ENCODE results near the gene ARRB1. TPM values are rescaled to one million over a fixed set of nuclear protein-coding genes. Genes with fewer than 3 reads are reported as not detected.
"Not testable (repeated sequence)": the region's sequence is repeated elsewhere in the genome, so short reads cannot be mapped to it uniquely, and the experiment has no call there.

ARRB1 gene
- total and polyA plus RNA-seq, 4 experiments from 2014 or later, result 6.6 to 47.5 (median 26.4) TPM

DNA sequence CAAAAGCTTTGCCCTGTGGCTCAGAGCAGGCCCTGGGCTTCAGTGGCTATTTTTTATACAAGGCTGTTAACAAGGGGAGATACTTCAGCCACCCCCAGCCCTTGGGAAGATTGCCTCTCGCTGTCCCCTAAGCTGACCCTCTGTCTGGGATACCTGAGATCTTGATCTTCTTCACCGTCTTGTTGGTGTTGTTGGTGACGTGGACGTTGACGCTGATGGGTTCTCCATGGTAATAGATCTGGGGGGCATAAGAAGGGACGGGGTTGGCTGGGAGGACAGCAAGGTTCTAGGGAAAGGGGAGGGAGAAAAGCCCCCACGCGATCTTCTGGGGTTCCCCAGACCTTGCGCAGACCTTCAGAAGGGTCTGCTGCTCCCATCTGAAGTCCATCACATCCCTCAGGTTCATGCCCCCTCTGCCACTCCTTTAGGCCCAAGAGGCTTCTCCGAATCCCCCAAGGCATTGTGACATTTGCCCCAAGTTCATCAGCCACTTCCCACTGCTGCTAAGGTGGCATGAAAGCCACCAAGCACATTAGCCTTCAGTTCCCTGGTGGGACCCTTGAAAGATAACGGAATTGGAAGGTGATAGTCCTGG is 74.2 kb downstream of the ARRB1 start:
- Histone ChIP-seq H3K27ac (ENCODE audit: low read depth, low read length) (peak overlapping the region; percentile 56), H3K4me3 (ENCODE audit: low read length in 2 of 2) (no peak overlapping the region), H3K27me3 (ENCODE audit: insufficient read depth, low read length) (no peaks in the 10 kb centered on the region), H3K4me1 (ENCODE audit: insufficient read depth, low read length) (peaks cover 65% of the 10 kb centered on the region), H3K36me3 (ENCODE audit: insufficient read depth, low read length) (peaks cover 23% of the 10 kb centered on the region), H3K9me3 (ENCODE audit: control insufficient read depth in 1 of 2, low read length in 2 of 2) (no peaks in the 10 kb centered on the region)
- ChIA-PET CTCF (ENCODE audit: partially characterized antibody) (interaction anchor here (0.9 to 17.0 kb wide), 13 partner anchors 15 to 168 kb away, joined by 3 to 614 read pairs (median 10); partner anchors contain the start of gene TPBGL), POLR2A (ENCODE audit: partially characterized antibody) (interaction anchor here (2.3 to 9.1 kb wide), 10 partner anchors 14 to 284 kb away, joined by 13 to 118 read pairs (median 28); partner anchors contain the start of genes ARRB1, RPS3, SERPINH1 and TPBGL)
- peak overlapping the region; percentile 92 to 99 (median 97) for H3K27ac Mint-ChIP-seq
- intact Hi-C loops (cut with micrococcal nuclease), result loop anchor here (5.0 kb wide), 1 partner anchor 35 kb away; the partner anchor contains the start of gene TPBGL
- peak overlapping the region in 6 of 8 donors; percentile 10 to 50 (median 26) for H3K4me3 Mint-ChIP-seq
- H3K27me3 Mint-ChIP-seq, result no peaks in the 10 kb centered on the region
- H3K36me3 Mint-ChIP-seq, result peaks cover 24 to 54% of the 10 kb centered on the region in 2 donors
- H3K4me1 Mint-ChIP-seq, result peaks cover 42 to 72% (median 58%) of the 10 kb centered on the region in 4 donors
- H3K9me3 Mint-ChIP-seq, result peaks cover 0 to 1% (median 0%) of the 10 kb centered on the region in 8 donors
- DNase-seq, result no peak

DNA sequence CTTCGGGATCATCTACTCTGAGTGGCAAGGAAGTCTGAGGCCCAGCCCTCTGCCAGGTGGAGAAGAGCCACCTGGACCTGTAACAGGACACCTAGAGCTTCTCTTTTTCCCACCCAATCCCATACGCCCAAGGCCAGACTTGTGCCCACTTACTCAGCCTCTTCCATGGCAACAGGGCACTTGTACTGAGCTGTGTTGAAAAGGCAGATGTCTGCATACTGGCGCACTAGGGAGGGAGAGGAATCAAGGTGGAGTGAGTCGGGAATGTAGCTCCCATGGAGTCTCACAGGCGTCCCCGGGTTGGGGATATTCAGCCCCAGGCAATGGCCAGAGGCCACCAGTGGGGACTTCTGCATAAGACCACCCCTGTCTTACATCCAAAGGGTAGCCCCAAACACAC is 74.8 kb downstream of the ARRB1 start:
- Mint-ChIP-seq H3K4me1 (peaks cover 42 to 74% (median 59%) of the 10 kb centered on the region in 4 donors), H3K4me3 (peak overlapping the region in 6 of 8 donors; percentile 3 to 88 (median 76)), H3K36me3 (peaks cover 27 to 48% of the 10 kb centered on the region in 2 donors), H3K9me3 (peaks cover 0 to 1% (median 0%) of the 10 kb centered on the region in 8 donors), H3K27ac (peak overlapping the region; percentile 92 to 99 (median 97)), H3K27me3 (no peaks in the 10 kb centered on the region)
- peak overlapping the region; percentile 8 to 17 for H3K4me3 ChIP-seq (ENCODE audit: low read length in 2 of 2)
- ChIA-PET POLR2A (ENCODE audit: partially characterized antibody) (interaction anchor here (0.8 to 9.1 kb wide), 16 partner anchors 9 to 328 kb away, joined by 3 to 118 read pairs (median 14); partner anchors contain the start of genes ARRB1, GDPD5, RPS3 and SERPINH1), CTCF (ENCODE audit: partially characterized antibody) (interaction anchor here (0.9 to 17.0 kb wide), 18 partner anchors 12 to 256 kb away, joined by 3 to 614 read pairs (median 6); partner anchors contain the start of gene TPBGL)
- peaks cover 66% of the 10 kb centered on the region for H3K4me1 ChIP-seq (ENCODE audit: insufficient read depth, low read length)
- intact Hi-C loops (cut with micrococcal nuclease), result loop anchor here (5.0 kb wide), 1 partner anchor 34 kb away; the partner anchor contains the start of gene TPBGL
- H3K27me3 ChIP-seq (ENCODE audit: insufficient read depth, low read length), result no peaks in the 10 kb centered on the region
- H3K9me3 ChIP-seq (ENCODE audit: control insufficient read depth in 1 of 2, low read length in 2 of 2), result no peaks in the 10 kb centered on the region
- peak overlapping the region; percentile 56 for H3K27ac ChIP-seq (ENCODE audit: low read depth, low read length)
- peaks cover 21% of the 10 kb centered on the region for H3K36me3 ChIP-seq (ENCODE audit: insufficient read depth, low read length)
- DNase-seq, result no peak

DNA sequence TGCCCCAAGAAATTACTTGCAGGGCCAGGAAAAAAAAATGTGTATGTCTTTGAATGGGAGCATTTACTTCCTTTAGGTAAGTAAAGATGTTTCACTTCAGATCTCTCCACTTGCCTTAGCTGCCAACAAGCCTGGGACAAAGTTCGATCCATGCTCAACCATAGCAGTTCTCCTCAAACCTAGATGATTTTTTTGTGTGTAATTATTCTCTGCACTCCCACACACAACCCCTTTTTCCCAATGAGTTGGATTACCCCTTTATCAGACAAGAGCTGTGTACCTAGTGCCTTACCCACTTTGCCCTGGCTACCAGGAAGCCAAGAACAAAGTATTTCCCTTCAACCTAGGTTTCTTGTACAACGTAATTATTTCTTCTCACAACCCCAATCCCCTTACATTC is 75.3 kb downstream of the ARRB1 start:
- peak overlapping the region in 7 of 8 donors; percentile 59 to 88 (median 85) for H3K4me3 Mint-ChIP-seq
- H3K27me3 ChIP-seq (ENCODE audit: insufficient read depth, low read length), result no peaks in the 10 kb centered on the region
- H3K36me3 Mint-ChIP-seq, result peaks cover 27 to 48% of the 10 kb centered on the region in 2 donors
- peaks cover 71% of the 10 kb centered on the region for H3K4me1 ChIP-seq (ENCODE audit: insufficient read depth, low read length)
- peaks cover 18% of the 10 kb centered on the region for H3K36me3 ChIP-seq (ENCODE audit: insufficient read depth, low read length)
- H3K9me3 Mint-ChIP-seq, result peaks cover 0 to 1% (median 0%) of the 10 kb centered on the region in 8 donors
- no peaks in the 10 kb centered on the region for H3K27me3 Mint-ChIP-seq
- no peak for DNase-seq
- CTCF ChIA-PET (ENCODE audit: partially characterized antibody), result interaction anchor here (0.9 to 17.0 kb wide), 19 partner anchors 12 to 257 kb away, joined by 3 to 614 read pairs (median 6); partner anchors contain the start of gene TPBGL
- intact Hi-C loops (cut with micrococcal nuclease), result loop anchor here (5.0 kb wide), 1 partner anchor 34 kb away; the partner anchor contains the start of gene TPBGL
- POLR2A ChIA-PET (ENCODE audit: partially characterized antibody), result interaction anchor here (0.8 to 9.1 kb wide), 19 partner anchors 9 to 327 kb away, joined by 3 to 118 read pairs (median 13); partner anchors contain the start of genes ARRB1, GDPD5, RPS3 and SERPINH1
- peak overlapping the region; percentile 56 for H3K27ac ChIP-seq (ENCODE audit: low read depth, low read length)
- no peaks in the 10 kb centered on the region for H3K9me3 ChIP-seq (ENCODE audit: control insufficient read depth in 1 of 2, low read length in 2 of 2)
- H3K27ac Mint-ChIP-seq, result peak overlapping the region; percentile 92 to 99 (median 97)
- H3K4me3 ChIP-seq (ENCODE audit: low read length in 2 of 2), result peak overlapping the region in 1 of 2 donors; percentile 17
- peaks cover 43 to 79% (median 62%) of the 10 kb centered on the region in 4 donors for H3K4me1 Mint-ChIP-seq

DNA sequence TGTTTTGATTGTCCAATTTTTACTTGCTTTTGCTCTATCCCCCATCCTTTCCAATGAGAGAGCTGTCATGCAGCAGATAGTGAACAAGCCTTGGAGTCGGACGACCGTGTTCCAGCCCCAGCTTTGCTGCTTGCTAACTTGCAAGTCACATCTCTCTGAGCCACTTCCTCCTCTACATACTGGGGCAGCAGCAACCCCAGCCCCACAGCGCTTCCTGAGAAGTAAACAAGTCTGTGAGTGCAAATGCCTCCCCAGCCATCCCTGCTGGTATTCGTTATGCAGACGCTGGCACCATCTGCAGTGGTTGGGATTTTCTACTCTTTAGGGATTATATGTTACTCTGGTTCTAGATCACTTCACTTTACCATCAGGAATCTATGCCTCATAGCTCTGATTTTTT is 75.9 kb downstream of the ARRB1 start:
- Histone ChIP-seq H3K9me3 (ENCODE audit: control insufficient read depth in 1 of 2, low read length in 2 of 2) (no peaks in the 10 kb centered on the region), H3K4me1 (ENCODE audit: insufficient read depth, low read length) (peaks cover 72% of the 10 kb centered on the region), H3K27me3 (ENCODE audit: insufficient read depth, low read length) (no peaks in the 10 kb centered on the region), H3K36me3 (ENCODE audit: insufficient read depth, low read length) (peaks cover 18% of the 10 kb centered on the region), H3K27ac (ENCODE audit: low read depth, low read length) (peak overlapping the region; percentile 56), H3K4me3 (ENCODE audit: low read length in 2 of 2) (no peak overlapping the region)
- ChIA-PET POLR2A (ENCODE audit: partially characterized antibody) (interaction anchor here (0.6 to 9.1 kb wide), 22 partner anchors 10 to 327 kb away, joined by 3 to 118 read pairs (median 12); partner anchors contain the start of genes ARRB1, GDPD5, NEU3 and RPS3), CTCF (ENCODE audit: partially characterized antibody) (interaction anchor here (0.9 to 17.0 kb wide), 19 partner anchors 10 to 256 kb away, joined by 3 to 614 read pairs (median 7); partner anchors contain the start of gene TPBGL)
- DNase-seq, result peak; percentile 70 to 79 (median 75)
- peaks cover 27 to 49% of the 10 kb centered on the region in 2 donors for H3K36me3 Mint-ChIP-seq
- H3K4me1 Mint-ChIP-seq, result peaks cover 46 to 81% (median 64%) of the 10 kb centered on the region in 4 donors
- peak overlapping the region; percentile 92 to 99 (median 97) for H3K27ac Mint-ChIP-seq
- peak overlapping the region; percentile 83 to 90 (median 86) for H3K4me3 Mint-ChIP-seq
- no peaks in the 10 kb centered on the region for H3K27me3 Mint-ChIP-seq
- intact Hi-C loops (cut with micrococcal nuclease), result loop anchor here (1.0 to 5.0 kb wide), 3 partner anchors 33 to 257 kb away; partner anchors contain the start of gene TPBGL
- H3K9me3 Mint-ChIP-seq, result peaks cover 0 to 1% (median 0%) of the 10 kb centered on the region in 8 donors

DNA sequence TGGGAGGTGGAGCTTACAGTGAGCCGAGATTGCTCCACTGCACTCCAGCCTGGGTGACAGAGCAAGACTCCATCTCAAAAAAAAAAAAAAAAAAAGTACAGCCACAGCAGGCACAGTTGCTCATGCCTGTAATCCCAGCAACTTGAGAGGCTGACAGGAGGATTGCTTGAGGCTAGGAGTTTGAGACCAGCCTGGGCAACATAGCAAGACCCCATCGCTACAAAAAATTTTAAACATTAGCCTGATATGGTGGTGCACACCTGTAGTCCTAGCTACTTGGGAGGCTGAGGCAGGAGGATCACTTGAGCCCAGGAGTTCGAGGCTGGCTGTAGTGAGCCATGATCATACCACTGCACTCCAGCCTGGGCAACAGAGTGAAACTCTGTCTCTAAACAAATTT is 76.7 kb downstream of the ARRB1 start:
- not testable (repeated sequence) for H3K27me3 Mint-ChIP-seq; H3K9me3 ChIP-seq (ENCODE audit: control insufficient read depth in 1 of 2, low read length in 2 of 2); DNase-seq; H3K4me3 Mint-ChIP-seq; H3K27me3 ChIP-seq (ENCODE audit: insufficient read depth, low read length); H3K27ac ChIP-seq (ENCODE audit: low read depth, low read length); H3K9me3 Mint-ChIP-seq; H3K4me3 ChIP-seq (ENCODE audit: low read length in 2 of 2)
- intact Hi-C loops (cut with micrococcal nuclease), result loop anchor here (1.0 to 5.0 kb wide), 3 partner anchors 32 to 258 kb away; partner anchors contain the start of gene TPBGL
- peak overlapping the region; percentile 42 to 99 (median 90) for H3K27ac Mint-ChIP-seq
- H3K4me1 ChIP-seq (ENCODE audit: insufficient read depth, low read length), result peaks cover 64% of the 10 kb centered on the region
- ChIA-PET POLR2A (ENCODE audit: partially characterized antibody) (interaction anchor here (0.8 to 9.1 kb wide), 19 partner anchors 11 to 287 kb away, joined by 3 to 118 read pairs (median 13); partner anchors contain the start of genes ARRB1, GDPD5, NEU3 and RPS3), CTCF (ENCODE audit: partially characterized antibody) (interaction anchor here (0.9 to 17.0 kb wide), 11 partner anchors 9 to 252 kb away, joined by 3 to 614 read pairs (median 19); partner anchors contain the start of gene TPBGL)
- peaks cover 24 to 42% of the 10 kb centered on the region in 2 donors for H3K36me3 Mint-ChIP-seq
- H3K36me3 ChIP-seq (ENCODE audit: insufficient read depth, low read length), result peaks cover 18% of the 10 kb centered on the region
- peaks cover 41 to 73% (median 56%) of the 10 kb centered on the region in 4 donors for H3K4me1 Mint-ChIP-seq

DNA sequence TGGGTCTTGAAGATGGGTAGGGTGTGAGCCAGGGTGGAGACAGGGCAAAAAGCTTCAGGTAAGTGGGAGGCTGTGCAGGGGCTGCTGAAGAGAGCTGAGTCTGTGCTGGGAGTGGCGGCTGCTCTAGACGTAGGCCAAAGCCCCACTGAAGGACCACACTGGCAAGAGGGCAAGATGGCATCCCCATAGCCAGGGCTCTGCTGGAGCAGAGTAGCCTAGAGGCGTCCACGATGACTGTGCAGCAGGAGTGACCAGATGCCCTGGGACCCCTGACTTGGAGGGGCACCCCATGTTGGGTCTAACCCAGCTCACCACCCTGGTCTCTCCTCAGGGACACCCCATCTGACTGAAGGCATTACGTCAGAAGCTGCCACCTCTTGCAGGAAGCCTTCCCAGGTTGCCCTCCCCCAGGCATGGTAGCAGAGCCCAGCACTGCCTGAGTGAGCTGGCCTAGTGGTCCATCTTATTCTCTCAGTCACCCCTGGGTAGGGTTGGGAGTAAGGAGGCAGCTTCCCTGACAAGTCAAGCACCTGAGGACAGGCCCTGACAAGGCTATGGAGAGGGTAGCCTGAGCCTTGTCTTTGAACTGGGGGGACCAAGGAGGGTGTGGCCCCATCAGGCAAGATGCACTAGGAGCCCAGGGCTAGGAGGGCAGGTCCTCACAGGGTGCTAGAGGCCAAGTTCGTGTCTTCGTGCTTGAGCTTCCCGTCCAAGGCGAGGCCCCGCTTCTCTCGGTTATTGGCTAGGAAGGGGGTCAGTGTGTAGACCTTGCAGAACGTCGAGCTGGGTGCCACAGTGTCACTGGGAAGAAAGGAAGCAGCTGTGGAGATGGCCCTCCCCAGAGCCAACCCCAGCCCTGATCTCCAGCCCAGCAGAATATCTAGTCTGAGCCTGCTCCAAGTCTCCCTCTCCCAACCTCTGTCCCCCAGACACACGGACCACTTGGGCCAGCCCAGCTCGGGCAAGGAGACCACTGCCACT is 77.8 kb downstream of the ARRB1 start:
- peak overlapping the region; percentile 39 for H3K27ac ChIP-seq (ENCODE audit: low read depth, low read length)
- peaks cover 37 to 68% (median 51%) of the 10 kb centered on the region in 4 donors for H3K4me1 Mint-ChIP-seq
- H3K9me3 ChIP-seq (ENCODE audit: control insufficient read depth in 1 of 2, low read length in 2 of 2), result no peaks in the 10 kb centered on the region
- peaks cover 20 to 38% of the 10 kb centered on the region in 2 donors for H3K36me3 Mint-ChIP-seq
- ChIA-PET CTCF (ENCODE audit: partially characterized antibody) (interaction anchor here (0.9 to 17.0 kb wide), 11 partner anchors 8 to 251 kb away, joined by 3 to 614 read pairs (median 13); partner anchors contain the start of gene TPBGL), POLR2A (ENCODE audit: partially characterized antibody) (interaction anchor here (0.9 to 9.1 kb wide), 12 partner anchors 9 to 285 kb away, joined by 3 to 118 read pairs (median 7); partner anchors contain the start of genes ARRB1, NEU3 and TPBGL)
- intact Hi-C loops (cut with micrococcal nuclease), result no loop called here
- no peaks in the 10 kb centered on the region for H3K27me3 ChIP-seq (ENCODE audit: insufficient read depth, low read length)
- DNase-seq, result no peak
- H3K9me3 Mint-ChIP-seq, result no peaks in the 10 kb centered on the region
- H3K4me3 Mint-ChIP-seq, result peak overlapping the region in 5 of 8 donors; percentile 8 to 65 (median 47)
- no peak overlapping the region for H3K4me3 ChIP-seq (ENCODE audit: low read length in 2 of 2)
- H3K36me3 ChIP-seq (ENCODE audit: insufficient read depth, low read length), result peaks cover 14% of the 10 kb centered on the region
- H3K4me1 ChIP-seq (ENCODE audit: insufficient read depth, low read length), result peaks cover 64% of the 10 kb centered on the region
- H3K27me3 Mint-ChIP-seq, result no peaks in the 10 kb centered on the region
- H3K27ac Mint-ChIP-seq, result peak overlapping the region; percentile 85 to 99 (median 91)
